Measurements from ENCODE around the gene CAMTA1. TPM values are rescaled to one million over a fixed set of nuclear protein-coding genes. Genes with fewer than 3 reads are reported as not detected.

The CAMTA1 gene
- polyA plus RNA-seq, 1 of the 3 experiments (the other 2 are of a cell fraction): 63.1 TPM

DNA sequence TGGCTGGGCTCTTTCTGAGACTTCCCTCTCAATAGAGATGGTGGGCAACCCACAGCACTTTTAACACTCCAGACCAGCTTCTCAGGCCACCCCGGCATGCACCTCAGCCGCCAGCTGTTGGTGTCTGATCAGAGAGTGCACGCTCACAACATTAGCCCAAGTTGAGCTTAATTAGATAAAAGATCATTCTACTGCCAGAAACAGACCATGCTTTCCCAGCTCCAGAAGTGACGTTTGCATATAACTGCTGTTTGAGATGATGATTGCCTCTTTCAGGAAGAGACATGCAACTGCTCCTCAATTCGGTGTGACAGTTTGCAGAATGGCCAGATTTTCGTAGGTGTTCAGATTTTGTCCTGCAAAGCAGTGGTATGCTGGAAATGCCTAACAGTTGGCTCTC lies 700.6 kb downstream of the CAMTA1 start:
- H3K9me2 ChIP-seq: no peaks in the 10 kb centered on the region
- H3K4me3 ChIP-seq (ENCODE audit: low read depth in 2 of 2, low read length in 1 of 2): no peak overlapping the region
- H3K79me2 ChIP-seq (ENCODE audit: insufficient read depth): no peaks in the 10 kb centered on the region
- TF ChIP-seq SIN3A (IDR thresholded peaks at IDR 0.05; ENCODE audit: borderline replicate concordance, low read depth, low read length) (no peak), RXRA (IDR thresholded peaks at IDR 0.05; ENCODE audit: borderline replicate concordance, low read depth) (no peak), TAF1 (IDR thresholded peaks at IDR 0.05; ENCODE audit: borderline replicate concordance, low read depth, low read length) (no peak)
- no peak overlapping the region for H2AFZ ChIP-seq (ENCODE audit: low read depth)
- no peak overlapping the region for H3K9ac ChIP-seq
- peak overlapping the region in 1 of 2 experiments; percentile 47; a peak in 2 of 4 replicates for H3K27ac ChIP-seq (ENCODE audit: low read depth in 2 of 2, low read length in 1 of 2)
- CTCF ChIA-PET: interaction anchor here (0.7 to 4.2 kb wide), 5 partner anchors 8 to 443 kb away, joined by 3 to 17 read pairs (median 3); no protein-coding TSS in a partner anchor
- POLR2A ChIA-PET: no interaction called here
- 72% methylated on average over 6 of the region's 6 CpGs for WGBS (ENCODE audit: low lambda C conversion rate)
- peaks cover 0 to 53% of the 10 kb centered on the region in 2 experiments; a peak in 1 of 4 replicates for H3K4me1 ChIP-seq (ENCODE audit: control insufficient read depth in 1 of 2, insufficient read depth in 2 of 2, low read depth in 1 of 2, low read length in 1 of 2)
- no peaks in the 10 kb centered on the region for H3F3A ChIP-seq (replicated peaks; ENCODE audit: insufficient read depth)
- H3K36me3 ChIP-seq (replicated peaks in 1 of 2; ENCODE audit: control insufficient read depth in 1 of 2, insufficient read depth in 2 of 2, low read length in 1 of 2): no peaks in the 10 kb centered on the region
- no peaks in the 10 kb centered on the region for H3K9me3 ChIP-seq
- DNase-seq: no peak
- H3K27me3 ChIP-seq (ENCODE audit: insufficient read depth): no peaks in the 10 kb centered on the region
- H4K20me1 ChIP-seq (ENCODE audit: insufficient read depth): no peaks in the 10 kb centered on the region
- no peak overlapping the region for H3K4me2 ChIP-seq

DNA sequence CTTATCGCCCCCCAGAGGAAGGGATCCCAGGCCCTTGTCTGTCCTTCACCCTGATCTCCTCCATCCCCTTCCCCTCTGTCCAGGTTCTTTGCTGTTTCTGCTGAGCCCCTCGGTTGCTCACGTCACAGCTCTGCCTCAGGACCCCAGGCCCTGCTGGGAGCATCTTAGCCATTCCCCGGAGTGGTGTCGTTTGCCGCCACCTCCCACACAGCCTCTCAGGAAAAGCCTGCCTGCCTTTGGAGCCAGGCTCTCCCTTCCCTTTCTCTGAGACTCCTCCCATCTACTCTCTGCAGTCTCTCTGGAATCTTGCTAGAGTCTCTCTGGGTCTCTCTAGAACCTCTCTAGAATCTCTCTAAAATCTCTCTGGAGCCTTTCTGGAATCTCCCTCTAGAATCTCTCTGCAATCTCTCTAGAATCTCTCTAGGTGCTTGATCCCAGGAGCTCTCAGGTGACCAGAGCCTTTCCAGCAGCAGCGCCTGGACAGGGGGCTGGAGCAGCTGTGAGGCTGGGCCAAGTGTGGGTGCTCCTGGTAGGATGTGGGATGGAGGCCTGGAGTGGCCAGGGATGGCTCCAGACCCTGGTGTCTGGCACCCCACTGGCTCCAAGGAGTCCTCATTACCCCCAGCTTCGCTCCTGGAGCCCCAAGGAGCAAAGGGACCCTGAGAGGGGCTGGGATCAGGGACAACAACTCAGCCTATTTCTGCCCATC lies 702.7 kb downstream of the CAMTA1 start:
- WGBS (ENCODE audit: low lambda C conversion rate): 70% methylated on average over 8 of the region's 8 CpGs
- CTCF ChIA-PET: interaction anchor here (1.6 to 4.2 kb wide), 2 partner anchors 10 to 147 kb away, joined by 3 to 17 read pairs; no protein-coding TSS in a partner anchor

More for the DNA sequence above, 702.7 kb downstream of the CAMTA1 start:
- POLR2A ChIA-PET: interaction anchor here (1.1 kb wide), 1 partner anchor 10 kb away, joined by 3 read pairs; no protein-coding TSS in a partner anchor
- no peaks in the 10 kb centered on the region for H3K79me2 ChIP-seq (ENCODE audit: insufficient read depth)
- peaks cover 5 to 56% of the 10 kb centered on the region in 2 experiments; a peak in 2 of 4 replicates for H3K4me1 ChIP-seq (ENCODE audit: control insufficient read depth in 1 of 2, insufficient read depth in 2 of 2, low read depth in 1 of 2, low read length in 1 of 2)
- no peaks in the 10 kb centered on the region for H3K36me3 ChIP-seq (replicated peaks in 1 of 2; ENCODE audit: control insufficient read depth in 1 of 2, insufficient read depth in 2 of 2, low read length in 1 of 2)
- H3K9me2 ChIP-seq: no peaks in the 10 kb centered on the region
- H3K4me3 ChIP-seq (ENCODE audit: low read depth in 2 of 2, low read length in 1 of 2): no peak overlapping the region
- no peak overlapping the region for H3K27ac ChIP-seq (ENCODE audit: low read depth in 2 of 2, low read length in 1 of 2)
- H3F3A ChIP-seq (replicated peaks; ENCODE audit: insufficient read depth): no peaks in the 10 kb centered on the region
- H2AFZ ChIP-seq (ENCODE audit: low read depth): no peak overlapping the region
- no peaks in the 10 kb centered on the region for H3K27me3 ChIP-seq (ENCODE audit: insufficient read depth)
- no peaks in the 10 kb centered on the region for H3K9me3 ChIP-seq
- H4K20me1 ChIP-seq (ENCODE audit: insufficient read depth): no peaks in the 10 kb centered on the region
- H3K9ac ChIP-seq: no peak overlapping the region
- no peak for DNase-seq
- TF ChIP-seq RCOR1 (IDR thresholded peaks at IDR 0.05; ENCODE audit: low read length): no peak
- TF ChIP-seq FOXM1 (IDR thresholded peaks at IDR 0.05; ENCODE audit: low read depth): no peak
- no peak for TF ChIP-seq SIN3A (IDR thresholded peaks at IDR 0.05; ENCODE audit: borderline replicate concordance, low read depth, low read length)
- TF ChIP-seq IRF3 (IDR thresholded peaks at IDR 0.05; ENCODE audit: low read depth, low read length): no peak
- no peak for TF ChIP-seq USF2 (IDR thresholded peaks at IDR 0.05; ENCODE audit: borderline replicate concordance, low read depth, low read length)
- TF ChIP-seq RXRA (IDR thresholded peaks at IDR 0.05; ENCODE audit: borderline replicate concordance, low read depth): no peak
- TF ChIP-seq, protein P1, sequence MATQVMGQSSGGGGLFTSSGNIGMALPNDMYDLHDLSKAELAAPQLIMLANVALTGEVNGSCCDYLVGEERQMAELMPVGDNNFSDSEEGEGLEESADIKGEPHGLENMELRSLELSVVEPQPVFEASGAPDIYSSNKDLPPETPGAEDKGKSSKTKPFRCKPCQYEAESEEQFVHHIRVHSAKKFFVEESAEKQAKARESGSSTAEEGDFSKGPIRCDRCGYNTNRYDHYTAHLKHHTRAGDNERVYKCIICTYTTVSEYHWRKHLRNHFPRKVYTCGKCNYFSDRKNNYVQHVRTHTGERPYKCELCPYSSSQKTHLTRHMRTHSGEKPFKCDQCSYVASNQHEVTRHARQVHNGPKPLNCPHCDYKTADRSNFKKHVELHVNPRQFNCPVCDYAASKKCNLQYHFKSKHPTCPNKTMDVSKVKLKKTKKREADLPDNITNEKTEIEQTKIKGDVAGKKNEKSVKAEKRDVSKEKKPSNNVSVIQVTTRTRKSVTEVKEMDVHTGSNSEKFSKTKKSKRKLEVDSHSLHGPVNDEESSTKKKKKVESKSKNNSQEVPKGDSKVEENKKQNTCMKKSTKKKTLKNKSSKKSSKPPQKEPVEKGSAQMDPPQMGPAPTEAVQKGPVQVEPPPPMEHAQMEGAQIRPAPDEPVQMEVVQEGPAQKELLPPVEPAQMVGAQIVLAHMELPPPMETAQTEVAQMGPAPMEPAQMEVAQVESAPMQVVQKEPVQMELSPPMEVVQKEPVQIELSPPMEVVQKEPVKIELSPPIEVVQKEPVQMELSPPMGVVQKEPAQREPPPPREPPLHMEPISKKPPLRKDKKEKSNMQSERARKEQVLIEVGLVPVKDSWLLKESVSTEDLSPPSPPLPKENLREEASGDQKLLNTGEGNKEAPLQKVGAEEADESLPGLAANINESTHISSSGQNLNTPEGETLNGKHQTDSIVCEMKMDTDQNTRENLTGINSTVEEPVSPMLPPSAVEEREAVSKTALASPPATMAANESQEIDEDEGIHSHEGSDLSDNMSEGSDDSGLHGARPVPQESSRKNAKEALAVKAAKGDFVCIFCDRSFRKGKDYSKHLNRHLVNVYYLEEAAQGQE (IDR thresholded peaks at IDR 0.05; ENCODE audit: low read depth, low read length): no peak
- TF ChIP-seq PBX3 (IDR thresholded peaks at IDR 0.05): no peak
- no peak for TF ChIP-seq TAF1 (IDR thresholded peaks at IDR 0.05; ENCODE audit: borderline replicate concordance, low read depth, low read length)
- TF ChIP-seq POLR2AphosphoS5 (IDR thresholded peaks at IDR 0.05; ENCODE audit: low read depth, low read length): no peak
- TF ChIP-seq TEAD4 (IDR thresholded peaks at IDR 0.05; ENCODE audit: borderline replicate concordance, insufficient read depth): no peak
- TF ChIP-seq TCF12 (IDR thresholded peaks at IDR 0.05): no peak
- TF ChIP-seq CHD2 (IDR thresholded peaks at IDR 0.05; ENCODE audit: low read length, partially characterized antibody): no peak
- TF ChIP-seq GABPA (IDR thresholded peaks at IDR 0.05; ENCODE audit: low read depth): no peak
- TF ChIP-seq, protein P2, sequence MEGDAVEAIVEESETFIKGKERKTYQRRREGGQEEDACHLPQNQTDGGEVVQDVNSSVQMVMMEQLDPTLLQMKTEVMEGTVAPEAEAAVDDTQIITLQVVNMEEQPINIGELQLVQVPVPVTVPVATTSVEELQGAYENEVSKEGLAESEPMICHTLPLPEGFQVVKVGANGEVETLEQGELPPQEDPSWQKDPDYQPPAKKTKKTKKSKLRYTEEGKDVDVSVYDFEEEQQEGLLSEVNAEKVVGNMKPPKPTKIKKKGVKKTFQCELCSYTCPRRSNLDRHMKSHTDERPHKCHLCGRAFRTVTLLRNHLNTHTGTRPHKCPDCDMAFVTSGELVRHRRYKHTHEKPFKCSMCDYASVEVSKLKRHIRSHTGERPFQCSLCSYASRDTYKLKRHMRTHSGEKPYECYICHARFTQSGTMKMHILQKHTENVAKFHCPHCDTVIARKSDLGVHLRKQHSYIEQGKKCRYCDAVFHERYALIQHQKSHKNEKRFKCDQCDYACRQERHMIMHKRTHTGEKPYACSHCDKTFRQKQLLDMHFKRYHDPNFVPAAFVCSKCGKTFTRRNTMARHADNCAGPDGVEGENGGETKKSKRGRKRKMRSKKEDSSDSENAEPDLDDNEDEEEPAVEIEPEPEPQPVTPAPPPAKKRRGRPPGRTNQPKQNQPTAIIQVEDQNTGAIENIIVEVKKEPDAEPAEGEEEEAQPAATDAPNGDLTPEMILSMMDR (IDR thresholded peaks at IDR 0.05): no peak
- no peak overlapping the region for H3K4me2 ChIP-seq
